ENCODE results near the gene NCR2. TPM values are rescaled to one million over a fixed set of nuclear protein-coding genes. Genes with fewer than 3 reads are reported as not detected.
A peak's percentile ranks its signal among the peaks of the same experiment; 100 is the strongest.

NCR2 gene
- polyA plus RNA-seq, 1 donor from 2014 or later, result not detected

DNA sequence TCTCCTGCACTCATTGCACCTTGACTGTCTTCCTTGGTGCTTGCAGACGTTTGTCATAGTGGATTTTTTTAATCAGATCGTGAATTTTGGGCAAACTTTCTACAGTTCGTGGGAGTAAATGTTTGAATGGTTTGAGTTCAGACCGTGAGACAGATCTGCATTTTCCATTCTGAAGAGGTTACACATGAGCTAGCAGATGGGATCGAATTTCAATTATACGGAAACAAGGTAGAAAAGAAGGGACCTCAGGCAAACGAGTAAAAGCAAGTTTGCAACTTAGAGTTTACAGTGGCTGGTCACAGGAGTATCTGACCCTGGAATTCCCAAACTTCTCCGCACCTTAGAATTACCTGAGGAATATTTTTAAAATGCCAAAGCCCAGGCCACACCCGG is 17.2 kb upstream of the NCR2 start:
- H3K27me3 Mint-ChIP-seq, result peaks cover 8% of the 10 kb centered on the region
- peak overlapping the region in 1 of 3 donors; percentile 2 for H3K27ac Mint-ChIP-seq
- H3K36me3 Mint-ChIP-seq, result no peaks in the 10 kb centered on the region
- no peaks in the 10 kb centered on the region for H3K9me3 Mint-ChIP-seq
- H3K4me1 Mint-ChIP-seq, result peaks cover 8 to 25% (median 18%) of the 10 kb centered on the region in 3 donors
- peak overlapping the region in 3 of 4 donors; percentile 76 to 89 (median 88) for H3K4me3 Mint-ChIP-seq

DNA sequence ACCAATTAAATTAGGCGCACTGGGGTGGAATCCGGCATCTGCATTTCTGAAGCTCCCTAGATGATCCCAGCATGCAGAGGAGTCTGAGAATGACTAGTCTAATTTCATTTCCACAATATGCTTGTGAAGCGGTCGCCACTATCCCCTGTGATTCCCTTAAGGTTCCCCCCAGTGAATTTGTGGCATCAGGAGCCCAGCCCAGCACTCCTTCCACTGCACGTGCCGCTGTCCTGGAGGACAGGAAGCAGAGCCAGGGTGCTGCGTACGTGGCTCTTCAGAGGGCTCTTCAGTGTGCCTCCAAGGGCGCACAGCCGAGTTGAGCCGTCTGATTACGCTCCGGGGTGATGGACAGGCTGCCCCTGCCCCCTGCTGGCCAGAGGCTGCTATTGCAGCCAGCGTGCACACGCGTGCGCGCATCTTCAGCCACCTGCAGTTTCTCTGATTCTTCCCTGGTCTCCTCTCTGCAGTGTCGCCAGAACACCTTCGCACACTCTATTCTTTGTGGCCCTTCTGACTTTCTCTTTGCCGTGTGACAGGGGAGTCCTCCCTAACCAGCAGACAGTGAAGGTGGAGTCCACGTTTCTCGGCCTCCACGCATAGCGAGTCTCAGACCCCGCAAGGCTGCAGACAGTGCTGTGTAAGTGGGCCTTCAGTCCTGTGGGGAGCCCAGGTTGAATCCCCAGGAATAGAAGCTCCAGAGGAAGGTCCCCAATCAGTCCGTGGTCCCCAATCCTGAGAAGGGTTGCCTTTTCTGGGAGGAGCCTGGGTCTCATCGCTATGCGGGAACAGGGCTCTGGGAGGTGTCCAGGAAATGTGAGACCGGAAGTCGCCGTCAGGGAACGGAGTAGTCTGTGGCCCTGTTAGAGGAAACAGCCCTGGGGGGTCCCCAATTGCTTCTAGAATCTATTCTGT is 16.5 kb upstream of the NCR2 start:
- peaks cover 8 to 24% (median 17%) of the 10 kb centered on the region in 3 donors for H3K4me1 Mint-ChIP-seq
- H3K36me3 Mint-ChIP-seq, result no peaks in the 10 kb centered on the region
- peak overlapping the region; percentile 42 to 89 (median 44) for H3K27ac Mint-ChIP-seq
- peaks cover 4% of the 10 kb centered on the region for H3K27me3 Mint-ChIP-seq
- H3K4me3 Mint-ChIP-seq, result peak overlapping the region; percentile 59 to 89 (median 82)
- no peaks in the 10 kb centered on the region for H3K9me3 Mint-ChIP-seq

DNA sequence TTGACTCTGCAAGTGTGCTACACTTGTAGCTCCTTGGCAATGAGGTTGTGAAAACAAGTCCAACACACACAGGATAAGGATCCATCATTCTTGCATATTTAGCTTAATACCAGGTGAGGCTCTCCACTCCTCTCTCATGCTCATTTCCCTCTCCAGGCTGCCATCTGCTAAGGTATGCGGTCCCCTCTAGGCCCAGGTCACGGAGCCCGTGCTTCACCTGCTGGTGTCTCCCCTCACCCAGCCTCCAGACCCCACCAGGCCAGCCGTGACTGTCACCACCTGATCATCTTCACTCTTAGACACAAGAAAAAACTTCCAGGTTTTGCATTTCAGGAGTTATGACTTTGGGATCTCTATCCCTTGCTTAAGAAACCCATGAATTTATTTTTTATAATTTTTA is 14.2 kb upstream of the NCR2 start:
- Mint-ChIP-seq H3K36me3 (no peaks in the 10 kb centered on the region), H3K4me1 (peaks cover 5 to 10% (median 7%) of the 10 kb centered on the region in 3 donors), H3K27ac (no peak overlapping the region), H3K27me3 (peaks cover 3% of the 10 kb centered on the region), H3K9me3 (no peaks in the 10 kb centered on the region), H3K4me3 (peak overlapping the region in 1 of 4 donors; percentile 38)

DNA sequence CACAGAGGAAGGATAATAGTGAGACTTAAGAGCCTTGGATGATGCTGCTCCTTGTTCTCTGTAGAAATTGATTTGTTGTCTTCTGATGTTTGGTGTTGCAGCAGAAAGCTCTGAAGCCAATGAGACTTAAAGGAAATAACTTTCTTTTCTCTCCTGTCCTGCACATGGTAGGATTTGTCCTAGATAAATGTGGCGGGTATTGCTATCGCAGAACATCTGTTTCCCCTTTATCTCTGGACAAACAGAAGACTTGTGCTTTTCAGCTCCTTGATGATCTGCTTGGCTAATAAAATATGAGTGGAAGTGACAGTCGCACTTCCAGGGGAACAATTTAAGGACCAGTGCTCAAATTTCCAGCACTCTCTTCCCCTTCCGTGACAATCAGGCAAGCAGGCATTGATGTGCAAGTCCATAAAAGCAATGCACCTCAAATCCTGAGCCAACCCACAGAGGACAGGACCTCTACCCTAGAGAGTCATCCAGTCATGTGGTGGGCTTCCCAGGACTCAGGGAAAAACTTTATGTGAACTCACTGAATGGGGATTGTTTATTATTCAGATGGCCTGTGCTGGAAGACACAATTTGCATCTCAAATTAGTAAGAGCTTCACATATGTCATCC is 9.9 kb upstream of the NCR2 start:
- Mint-ChIP-seq H3K36me3 (no peaks in the 10 kb centered on the region), H3K4me1 (no peaks in the 10 kb centered on the region), H3K4me3 (no peak overlapping the region), H3K27ac (no peak overlapping the region), H3K9me3 (no peaks in the 10 kb centered on the region), H3K27me3 (peaks cover 12% of the 10 kb centered on the region)

DNA sequence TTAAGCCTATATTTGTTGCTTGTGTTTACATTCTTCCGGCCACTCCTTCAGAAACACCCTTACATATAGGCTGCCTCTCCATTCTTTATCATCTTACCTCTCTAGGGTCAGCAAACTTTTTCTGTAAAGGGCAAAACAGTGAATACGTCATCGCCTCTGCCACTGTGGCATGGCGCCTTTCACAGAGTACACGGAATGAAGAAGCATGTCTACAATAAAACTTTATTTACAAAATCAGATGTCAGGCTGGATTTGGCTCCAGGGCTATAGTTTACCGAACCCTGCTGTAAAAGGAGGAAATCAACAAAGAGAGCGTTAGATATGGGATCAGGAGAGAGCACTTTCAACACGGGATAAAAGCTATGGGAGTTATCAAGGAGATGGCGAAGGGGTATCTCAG is 9.3 kb upstream of the NCR2 start:
- H3K9me3 Mint-ChIP-seq, result no peaks in the 10 kb centered on the region
- peaks cover 12% of the 10 kb centered on the region for H3K27me3 Mint-ChIP-seq

DNA sequence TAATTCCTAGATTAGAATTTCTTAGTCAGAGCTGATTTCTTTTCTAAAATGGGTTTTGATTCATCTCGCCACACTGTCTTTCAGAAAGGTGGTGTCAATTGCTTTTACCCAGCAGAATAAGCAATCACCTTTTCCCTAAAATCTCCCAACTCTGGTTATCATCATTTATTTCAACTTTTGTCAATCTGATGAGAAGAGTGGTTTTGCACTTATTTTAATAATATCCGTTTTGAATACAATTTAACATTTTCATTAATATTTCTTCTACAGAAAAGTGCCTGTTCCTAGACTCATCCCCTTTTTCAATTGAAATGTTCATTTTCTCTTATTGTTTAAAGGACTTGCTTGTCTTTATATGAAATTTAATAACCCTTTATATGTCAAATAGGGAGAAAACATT is 8.2 kb upstream of the NCR2 start:
- peaks cover 0 to 6% (median 0%) of the 10 kb centered on the region in 3 donors for H3K4me1 Mint-ChIP-seq
- H3K27ac Mint-ChIP-seq, result no peak overlapping the region
- H3K36me3 Mint-ChIP-seq, result no peaks in the 10 kb centered on the region
- no peaks in the 10 kb centered on the region for H3K9me3 Mint-ChIP-seq
- H3K27me3 Mint-ChIP-seq, result peaks cover 12% of the 10 kb centered on the region
- H3K4me3 Mint-ChIP-seq, result no peak overlapping the region

More for the DNA sequence above, 9.3 kb upstream of the NCR2 start:
- H3K27ac Mint-ChIP-seq, result peak overlapping the region in 1 of 3 donors; percentile 3
- no peaks in the 10 kb centered on the region for H3K4me1 Mint-ChIP-seq
- no peaks in the 10 kb centered on the region for H3K36me3 Mint-ChIP-seq
- no peak overlapping the region for H3K4me3 Mint-ChIP-seq

DNA sequence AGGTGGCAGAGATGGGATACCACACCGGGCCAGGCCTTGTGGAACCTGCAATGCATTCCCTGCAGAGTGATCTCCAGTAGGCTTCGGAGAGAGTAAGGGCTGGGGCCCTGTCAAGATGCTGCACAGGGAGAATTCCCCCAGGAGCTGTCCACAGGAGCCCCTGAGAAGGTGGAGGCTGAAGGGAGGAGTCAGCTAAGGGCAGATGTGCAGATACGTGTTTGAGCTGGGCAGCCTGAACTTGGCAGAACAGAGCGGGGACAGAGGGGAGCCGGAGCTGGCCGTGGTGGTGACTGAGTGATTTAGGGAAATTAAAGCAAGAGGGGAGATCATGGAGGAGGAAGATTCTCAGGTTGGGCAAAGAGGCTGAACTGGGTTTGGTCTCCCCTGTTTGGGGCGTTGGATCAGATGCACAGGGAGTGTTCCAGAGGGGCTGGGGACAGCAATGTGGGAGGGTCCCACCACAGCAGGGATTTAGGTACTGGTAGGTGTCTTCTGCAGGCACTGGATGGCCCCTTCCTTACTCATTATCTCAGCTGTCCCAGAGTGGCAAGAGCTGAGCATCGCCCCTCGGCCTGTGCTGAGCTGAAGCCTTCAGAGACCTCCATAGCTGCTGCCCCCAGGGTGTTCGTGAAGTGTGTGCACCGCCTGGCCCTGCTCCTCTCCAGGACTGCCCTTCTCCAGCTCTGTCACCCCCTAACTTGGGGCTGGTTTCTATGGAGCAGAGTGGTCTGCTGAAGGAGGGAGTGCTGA is 3.8 kb upstream of the NCR2 start:
- Mint-ChIP-seq H3K27me3 (peaks cover 7% of the 10 kb centered on the region), H3K4me1 (peaks cover 14 to 24% (median 19%) of the 10 kb centered on the region in 3 donors), H3K27ac (peak overlapping the region in 2 of 3 donors; percentile 14 to 91), H3K4me3 (peak overlapping the region in 1 of 4 donors; percentile 44), H3K36me3 (no peaks in the 10 kb centered on the region), H3K9me3 (no peaks in the 10 kb centered on the region)

DNA sequence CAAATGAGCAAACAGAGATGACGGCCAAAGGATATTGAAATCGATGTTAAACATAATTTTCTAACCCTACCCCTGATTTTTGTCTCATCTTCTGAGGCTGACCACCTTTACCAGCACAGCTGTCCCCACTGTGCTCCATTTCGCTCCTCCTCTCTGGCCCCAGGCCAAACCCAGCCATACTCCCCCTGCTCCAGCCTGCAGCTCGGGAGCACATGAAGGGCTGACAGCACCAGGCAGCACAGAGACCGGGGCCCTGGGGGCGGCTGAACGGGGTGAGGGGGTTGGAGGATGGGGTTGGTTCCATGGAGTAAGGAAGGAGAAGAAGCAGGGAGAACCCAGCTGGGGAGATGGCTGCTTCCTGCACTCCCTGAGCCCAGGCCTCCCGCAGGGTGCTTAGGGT is 3.2 kb upstream of the NCR2 start:
- peaks cover 14 to 25% (median 20%) of the 10 kb centered on the region in 3 donors for H3K4me1 Mint-ChIP-seq
- peaks cover 7% of the 10 kb centered on the region for H3K27me3 Mint-ChIP-seq
- no peak overlapping the region for H3K27ac Mint-ChIP-seq
- no peaks in the 10 kb centered on the region for H3K9me3 Mint-ChIP-seq
- H3K4me3 Mint-ChIP-seq, result peak overlapping the region in 1 of 4 donors; percentile 27
- H3K36me3 Mint-ChIP-seq, result no peaks in the 10 kb centered on the region

DNA sequence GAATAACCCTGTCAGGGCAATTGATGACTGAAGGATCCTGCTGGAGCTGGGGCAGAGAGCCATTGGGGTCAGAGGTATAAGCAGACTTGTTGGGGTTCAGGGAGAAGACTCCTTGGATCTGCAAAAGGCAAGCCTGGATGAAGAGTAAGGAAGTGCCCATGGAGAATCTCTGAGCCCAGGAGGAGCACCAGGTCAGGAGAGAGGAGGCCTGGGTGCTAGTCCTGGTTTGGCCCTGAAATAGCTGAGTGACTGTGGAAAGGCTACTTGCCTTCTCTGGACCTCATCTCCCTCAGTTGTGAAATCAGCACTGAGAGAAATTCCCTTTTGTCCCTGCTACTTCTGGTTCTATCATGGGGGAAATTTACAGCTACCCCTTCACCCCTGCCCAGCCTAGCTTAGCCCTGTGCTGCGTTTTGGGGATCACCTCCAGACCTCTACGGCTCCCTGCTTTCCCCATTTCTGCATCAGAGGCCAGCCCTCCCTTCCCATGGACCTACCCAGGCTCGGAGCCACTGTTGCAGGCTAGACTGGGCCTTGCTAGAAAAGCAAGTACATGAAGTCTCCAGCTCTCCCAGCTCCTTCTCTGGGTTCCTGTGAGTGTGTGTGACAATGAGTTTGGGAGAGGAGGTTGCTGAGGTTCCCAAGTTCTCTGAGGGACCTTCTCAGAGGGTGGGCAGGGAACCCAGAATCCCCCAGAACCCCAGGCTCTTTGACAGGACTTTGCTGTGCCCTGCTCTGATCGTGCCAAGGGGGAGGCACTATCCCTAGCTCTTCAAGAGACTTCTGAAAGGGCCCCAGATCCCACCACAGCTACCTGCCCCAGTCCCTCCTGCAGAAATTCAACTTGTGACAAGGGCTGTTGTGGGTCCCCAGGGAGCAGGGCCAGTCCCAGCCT is 2.3 kb upstream of the NCR2 start:
- no peaks in the 10 kb centered on the region for H3K9me3 Mint-ChIP-seq
- peak overlapping the region in 3 of 4 donors; percentile 38 to 91 (median 73) for H3K4me3 Mint-ChIP-seq
- peaks cover 14 to 25% (median 20%) of the 10 kb centered on the region in 3 donors for H3K4me1 Mint-ChIP-seq
- peaks cover 7% of the 10 kb centered on the region for H3K27me3 Mint-ChIP-seq
- H3K27ac Mint-ChIP-seq, result peak overlapping the region; percentile 89 to 97 (median 96)
- no peaks in the 10 kb centered on the region for H3K36me3 Mint-ChIP-seq

DNA sequence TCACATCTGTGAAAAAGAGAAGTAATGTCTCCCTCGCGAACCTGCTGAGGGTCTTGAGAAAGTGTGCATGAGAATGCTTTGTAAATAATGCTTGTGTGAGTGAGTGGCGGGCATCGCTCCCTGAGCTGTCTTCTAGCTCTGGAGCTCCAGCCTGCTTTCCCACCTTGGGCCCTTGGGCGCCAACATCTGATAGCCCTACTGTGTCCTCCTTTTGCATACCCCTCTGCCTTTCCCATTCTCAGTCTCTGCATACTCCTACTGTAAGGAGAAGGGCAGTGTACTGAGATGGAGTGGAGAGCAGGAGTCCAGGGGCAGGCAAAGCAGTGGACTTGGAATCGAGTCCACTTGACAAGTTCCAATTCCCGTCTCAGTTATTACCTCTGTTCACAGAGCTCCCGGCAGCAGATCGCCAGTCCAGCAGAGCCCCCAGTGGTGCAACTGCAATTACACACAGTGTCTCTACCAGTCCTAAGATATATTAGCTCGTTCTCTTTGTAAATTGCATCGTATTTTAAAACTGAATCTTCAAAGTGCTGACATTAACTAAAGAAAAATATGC is 847 bp upstream of the NCR2 start:
- peak overlapping the region; percentile 38 to 91 (median 57) for H3K4me3 Mint-ChIP-seq
- H3K27ac Mint-ChIP-seq, result peak overlapping the region; percentile 89 to 97 (median 96)
- H3K9me3 Mint-ChIP-seq, result no peaks in the 10 kb centered on the region
- no peaks in the 10 kb centered on the region for H3K27me3 Mint-ChIP-seq
- H3K4me1 Mint-ChIP-seq, result peaks cover 14 to 25% (median 20%) of the 10 kb centered on the region in 3 donors
- H3K36me3 Mint-ChIP-seq, result no peaks in the 10 kb centered on the region

DNA sequence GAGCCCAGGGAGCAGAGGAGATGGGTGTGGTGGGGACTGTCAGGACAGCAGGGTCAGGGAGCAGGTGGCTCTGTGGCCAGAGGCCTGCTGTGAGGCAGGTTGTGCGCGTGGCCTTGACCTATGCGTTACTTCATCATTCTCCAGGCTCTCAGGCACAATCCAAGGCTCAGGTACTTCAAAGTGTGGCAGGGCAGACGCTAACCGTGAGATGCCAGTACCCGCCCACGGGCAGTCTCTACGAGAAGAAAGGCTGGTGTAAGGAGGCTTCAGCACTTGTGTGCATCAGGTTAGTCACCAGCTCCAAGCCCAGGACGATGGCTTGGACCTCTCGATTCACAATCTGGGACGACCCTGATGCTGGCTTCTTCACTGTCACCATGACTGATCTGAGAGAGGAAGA is 535 bp downstream of the NCR2 start:
- peak overlapping the region; percentile 3 to 80 (median 73) for H3K27ac Mint-ChIP-seq
- H3K9me3 Mint-ChIP-seq, result no peaks in the 10 kb centered on the region
- H3K27me3 Mint-ChIP-seq, result no peaks in the 10 kb centered on the region
- H3K4me3 Mint-ChIP-seq, result peak overlapping the region in 2 of 4 donors; percentile 11 to 47
- no peaks in the 10 kb centered on the region for H3K36me3 Mint-ChIP-seq
- peaks cover 14 to 25% (median 20%) of the 10 kb centered on the region in 3 donors for H3K4me1 Mint-ChIP-seq

DNA sequence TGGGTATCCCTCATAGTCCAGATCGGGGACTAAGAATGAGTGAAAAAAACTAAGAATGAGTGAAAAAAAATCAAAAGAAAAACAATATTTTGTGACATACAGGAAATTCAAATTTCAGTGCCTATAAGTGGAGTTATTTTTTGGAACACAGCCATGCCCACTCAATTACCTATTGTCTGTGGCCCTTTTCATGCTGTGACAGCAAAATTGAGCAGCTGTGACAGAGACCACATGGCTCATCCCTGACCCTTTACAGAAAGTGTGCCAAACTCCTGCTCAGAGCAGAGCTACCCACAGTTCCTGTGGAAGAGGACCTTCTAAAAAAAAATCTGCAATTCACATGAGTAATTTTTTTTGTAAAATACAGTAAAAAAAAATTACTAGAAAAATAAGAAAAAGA is 1.4 kb downstream of the NCR2 start:
- H3K4me1 Mint-ChIP-seq, result peaks cover 14 to 22% (median 20%) of the 10 kb centered on the region in 3 donors
- no peak overlapping the region for H3K4me3 Mint-ChIP-seq
- no peaks in the 10 kb centered on the region for H3K27me3 Mint-ChIP-seq
- no peaks in the 10 kb centered on the region for H3K36me3 Mint-ChIP-seq
- no peaks in the 10 kb centered on the region for H3K9me3 Mint-ChIP-seq
- H3K27ac Mint-ChIP-seq, result peak overlapping the region in 1 of 3 donors; percentile 73

DNA sequence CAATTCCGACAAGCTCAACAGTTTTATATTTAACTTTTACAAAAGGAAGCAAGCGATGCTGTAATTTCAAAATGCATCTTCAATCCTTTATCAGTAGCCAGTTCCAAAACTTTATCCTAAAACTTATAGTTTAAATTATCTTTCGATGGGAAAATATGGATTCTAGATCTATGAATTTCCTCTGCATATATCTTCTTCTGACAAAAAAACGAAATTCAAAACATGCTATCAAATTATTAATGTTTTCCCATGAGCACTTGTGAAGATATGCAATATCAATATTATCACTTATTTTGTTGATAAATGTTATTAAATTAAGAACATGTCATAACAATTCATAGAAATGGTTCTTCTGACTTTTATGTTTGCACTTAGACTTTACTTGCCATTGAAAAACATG is 2.3 kb downstream of the NCR2 start:
- H3K4me1 Mint-ChIP-seq, result peaks cover 14 to 18% (median 18%) of the 10 kb centered on the region in 3 donors
- H3K36me3 Mint-ChIP-seq, result no peaks in the 10 kb centered on the region
- H3K27me3 Mint-ChIP-seq, result peaks cover 2% of the 10 kb centered on the region
- H3K9me3 Mint-ChIP-seq, result no peaks in the 10 kb centered on the region
- H3K27ac Mint-ChIP-seq, result no peak overlapping the region
- H3K4me3 Mint-ChIP-seq, result no peak overlapping the region

DNA sequence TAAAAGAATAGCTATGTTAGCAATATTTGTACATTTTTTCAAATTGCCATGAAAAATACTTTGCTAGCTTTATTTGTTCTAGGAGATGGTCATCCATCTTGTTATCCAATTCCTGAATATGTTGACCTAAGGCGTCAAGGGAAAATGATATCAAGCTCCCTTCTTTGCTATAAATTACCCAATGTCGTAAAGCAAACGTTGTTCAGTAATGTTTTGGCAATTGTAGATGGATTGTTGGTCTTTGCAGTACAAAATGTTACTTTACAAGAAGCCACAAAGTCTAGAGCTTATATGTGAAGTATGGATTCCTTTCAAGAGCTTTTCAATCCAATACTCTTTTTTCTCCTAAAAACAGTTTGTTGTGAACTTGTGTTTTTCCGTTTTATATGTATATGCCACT is 3.3 kb downstream of the NCR2 start:
- peaks cover 14 to 17% (median 14%) of the 10 kb centered on the region in 3 donors for H3K4me1 Mint-ChIP-seq
- no peaks in the 10 kb centered on the region for H3K36me3 Mint-ChIP-seq
- no peak overlapping the region for H3K27ac Mint-ChIP-seq
- no peak overlapping the region for H3K4me3 Mint-ChIP-seq
- no peaks in the 10 kb centered on the region for H3K9me3 Mint-ChIP-seq
- H3K27me3 Mint-ChIP-seq, result peaks cover 3% of the 10 kb centered on the region
